GM21737 (cell line): ENCODE results near the gene BAHCC1.

ENCODE experiments used
- ATAC-seq: cut with Tn5 transposase; IDR thresholded peaks from one replicate; pipeline ENCODE4 v1.9.1; 2021; ENCODE audit warnings: mild to moderate bottlenecking, moderate library complexity; ENCODE audit not compliant: unreplicated experiment

The BAHCC1 gene

DNA sequence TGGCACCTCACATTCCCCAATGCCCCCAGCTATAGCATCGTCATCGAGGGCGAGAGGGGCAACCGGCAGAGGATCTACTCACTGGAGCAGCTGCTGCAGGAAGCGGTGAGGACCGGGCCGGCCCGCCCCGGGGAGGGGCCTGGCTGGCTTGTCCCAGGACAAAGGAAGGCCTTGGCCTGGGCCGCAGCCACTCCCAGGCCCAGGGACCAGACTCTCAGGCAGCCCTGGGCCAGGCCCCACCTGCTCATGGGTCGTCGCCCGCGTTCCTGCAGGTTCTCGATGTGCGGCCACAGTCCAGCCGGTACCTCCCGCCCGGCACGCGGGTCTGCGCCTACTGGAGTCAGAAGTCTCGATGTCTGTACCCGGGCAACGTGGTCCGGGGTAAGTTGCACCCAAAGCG, 64.0 kb downstream of the BAHCC1 start:
- no peak for ATAC-seq

DNA sequence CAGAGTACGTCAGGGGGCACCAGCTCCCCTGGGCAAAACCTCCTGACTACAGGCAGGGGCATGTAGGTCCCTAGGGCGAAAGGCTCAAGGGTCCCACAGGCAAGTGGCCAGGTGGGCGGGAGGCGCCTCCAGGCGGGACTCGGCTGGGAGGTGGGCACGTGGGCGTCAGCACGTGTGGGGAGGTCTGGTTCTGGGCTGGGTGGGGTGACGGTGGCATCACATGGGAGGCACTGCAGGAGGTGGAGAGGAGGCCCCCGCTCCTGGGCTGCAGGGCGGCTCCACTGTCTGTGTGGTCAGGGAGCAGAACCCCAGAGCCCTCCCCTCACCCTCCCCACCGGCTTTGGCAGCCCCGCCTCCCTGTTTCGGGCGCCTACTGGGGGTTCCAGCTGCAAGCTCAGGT, 64.6 kb downstream of the BAHCC1 start:
- no peak for ATAC-seq

DNA sequence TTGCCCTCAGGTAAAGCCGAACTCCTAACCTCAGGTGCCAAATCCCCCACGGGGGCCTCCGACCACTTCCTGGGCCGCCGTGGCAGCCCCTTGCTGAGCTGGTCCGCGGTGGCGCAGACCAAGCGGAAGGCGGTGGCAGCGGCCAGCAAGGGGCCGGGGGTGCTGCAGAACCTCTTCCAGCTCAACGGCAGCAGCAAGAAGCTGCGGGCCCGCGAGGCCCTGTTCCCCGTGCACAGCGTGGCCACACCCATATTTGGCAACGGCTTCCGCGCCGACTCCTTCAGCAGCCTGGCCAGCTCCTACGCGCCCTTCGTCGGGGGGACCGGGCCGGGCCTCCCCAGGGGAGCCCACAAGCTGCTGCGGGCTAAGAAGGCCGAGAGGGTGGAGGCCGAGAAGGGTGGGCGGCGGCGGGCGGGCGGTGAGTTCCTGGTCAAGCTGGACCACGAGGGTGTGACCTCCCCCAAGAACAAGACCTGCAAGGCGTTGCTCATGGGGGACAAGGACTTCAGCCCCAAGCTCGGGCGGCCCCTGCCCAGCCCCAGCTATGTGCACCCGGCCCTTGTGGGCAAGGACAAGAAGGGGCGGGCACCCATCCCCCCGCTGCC, 65.7 kb downstream of the BAHCC1 start:
- no peak for ATAC-seq

DNA sequence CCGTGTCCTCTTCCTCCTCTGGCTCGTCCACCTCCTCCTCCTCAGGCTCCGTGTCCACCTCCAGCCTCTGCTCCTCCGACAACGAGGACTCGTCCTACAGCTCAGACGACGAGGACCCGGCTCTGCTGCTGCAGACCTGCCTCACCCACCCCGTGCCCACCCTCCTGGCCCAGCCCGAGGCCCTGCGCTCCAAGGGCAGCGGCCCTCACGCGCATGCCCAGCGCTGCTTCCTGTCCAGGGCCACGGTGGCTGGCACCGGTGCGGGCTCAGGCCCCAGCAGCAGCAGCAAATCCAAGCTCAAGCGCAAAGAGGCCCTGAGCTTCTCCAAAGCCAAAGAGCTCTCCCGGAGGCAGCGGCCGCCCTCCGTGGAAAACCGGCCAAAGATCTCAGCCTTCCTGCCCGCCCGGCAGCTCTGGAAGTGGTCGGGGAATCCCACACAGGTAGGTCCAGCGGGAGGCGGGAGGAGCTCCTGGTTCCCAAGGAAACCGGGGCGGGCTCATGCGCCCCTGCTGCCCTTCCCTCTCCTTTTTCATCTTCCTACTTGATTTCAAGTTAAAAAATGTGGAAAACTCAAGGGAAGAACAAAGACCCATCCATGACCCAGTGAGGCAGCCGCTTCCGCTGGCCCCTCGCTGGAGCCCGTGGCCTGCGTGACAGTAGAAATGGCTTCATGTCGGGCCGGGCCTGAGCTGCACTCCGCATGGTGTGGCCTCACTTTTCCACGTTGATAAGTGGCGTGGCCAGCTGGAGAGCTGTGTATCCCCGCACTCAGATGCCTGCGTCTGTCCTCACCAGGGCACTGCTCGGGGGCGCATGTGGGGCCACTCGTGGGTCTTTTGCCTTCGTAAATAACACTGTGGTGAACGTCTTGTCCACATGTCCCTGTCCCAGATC, 66.6 kb downstream of the BAHCC1 start:
- ATAC-seq = no peak

DNA sequence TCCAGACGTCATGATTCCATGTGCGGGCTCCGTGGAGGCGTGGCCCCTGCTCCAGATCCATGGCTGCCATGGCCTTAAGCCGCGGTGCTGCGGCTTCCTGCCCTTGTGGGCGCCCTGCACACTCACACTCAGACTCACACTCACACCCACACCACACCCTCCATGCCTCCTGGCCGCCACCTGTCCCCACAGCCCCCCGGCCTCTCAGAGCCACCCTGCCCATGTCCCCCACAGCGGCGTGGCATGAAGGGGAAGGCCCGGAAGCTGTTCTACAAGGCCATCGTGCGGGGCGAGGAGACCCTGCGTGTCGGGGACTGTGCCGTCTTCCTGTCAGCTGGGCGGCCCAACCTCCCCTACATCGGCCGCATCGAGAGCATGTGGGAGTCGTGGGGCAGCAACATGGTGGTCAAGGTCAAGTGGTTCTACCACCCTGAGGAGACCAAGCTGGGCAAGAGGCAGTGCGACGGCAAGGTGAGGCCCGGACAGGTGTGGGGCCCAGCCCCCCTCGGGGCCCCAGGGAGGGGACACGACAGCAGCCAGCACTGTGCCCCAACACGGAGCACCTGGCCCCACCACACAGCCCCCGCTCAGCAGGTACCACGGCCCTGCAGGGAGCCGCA, 67.4 kb downstream of the BAHCC1 start:
- no peak for ATAC-seq

DNA sequence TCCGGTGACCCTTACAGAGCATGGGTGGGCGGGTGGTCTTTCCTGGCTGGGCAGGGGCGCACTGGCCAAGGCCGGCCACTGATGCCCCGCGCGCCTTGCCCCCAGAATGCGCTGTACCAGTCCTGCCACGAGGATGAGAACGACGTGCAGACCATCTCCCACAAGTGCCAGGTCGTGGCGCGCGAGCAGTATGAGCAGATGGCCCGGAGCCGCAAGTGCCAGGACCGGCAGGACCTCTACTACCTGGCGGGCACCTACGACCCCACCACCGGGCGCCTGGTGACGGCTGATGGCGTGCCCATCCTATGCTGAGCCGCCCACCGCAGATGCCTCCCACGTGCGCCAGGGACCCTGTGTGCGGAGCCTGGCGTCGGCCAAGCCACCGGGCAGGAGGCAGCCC, 68.2 kb downstream of the BAHCC1 start:
- ATAC-seq = no peak

DNA sequence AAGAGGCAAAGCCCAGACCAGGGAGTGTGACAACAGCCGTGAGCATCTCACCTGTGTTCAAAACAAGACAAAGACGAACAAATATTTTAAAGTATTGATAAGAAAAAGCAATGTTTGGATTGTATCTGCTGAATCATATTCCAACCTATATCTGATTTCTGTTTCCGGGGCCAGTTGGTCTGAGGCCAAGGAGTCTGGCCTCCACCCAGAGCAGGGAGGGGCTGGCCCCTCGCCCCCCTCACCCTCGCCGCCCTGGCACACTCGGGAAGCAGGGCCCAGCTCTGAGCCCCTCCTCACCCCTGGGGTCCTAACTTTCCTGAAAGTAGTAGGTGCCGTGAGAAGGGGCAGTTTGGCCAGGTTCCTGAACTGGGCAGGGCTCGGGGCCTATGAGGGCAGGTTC, 69.3 kb downstream of the BAHCC1 start:
- ATAC-seq = no peak

DNA sequence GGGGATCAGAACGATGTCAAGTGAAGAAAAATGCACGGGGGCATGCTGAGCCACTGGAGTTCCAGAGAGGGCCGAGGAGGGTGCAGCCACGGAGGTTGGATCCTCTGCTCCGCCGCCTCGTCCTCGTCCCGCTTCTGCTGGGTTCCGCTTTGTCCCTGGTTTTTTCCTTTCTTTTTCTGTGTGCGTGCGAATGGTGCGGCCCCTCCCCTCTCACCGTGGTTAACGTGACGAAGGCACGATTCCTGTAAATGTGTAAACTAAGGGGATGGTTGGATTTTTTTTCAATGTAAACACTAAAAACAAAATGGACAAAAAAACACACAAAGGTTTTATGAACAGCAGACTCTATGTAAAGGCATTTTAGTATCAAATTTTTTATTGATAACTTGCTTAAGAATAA, 70.7 kb downstream of the BAHCC1 start:
- ATAC-seq = no peak

DNA sequence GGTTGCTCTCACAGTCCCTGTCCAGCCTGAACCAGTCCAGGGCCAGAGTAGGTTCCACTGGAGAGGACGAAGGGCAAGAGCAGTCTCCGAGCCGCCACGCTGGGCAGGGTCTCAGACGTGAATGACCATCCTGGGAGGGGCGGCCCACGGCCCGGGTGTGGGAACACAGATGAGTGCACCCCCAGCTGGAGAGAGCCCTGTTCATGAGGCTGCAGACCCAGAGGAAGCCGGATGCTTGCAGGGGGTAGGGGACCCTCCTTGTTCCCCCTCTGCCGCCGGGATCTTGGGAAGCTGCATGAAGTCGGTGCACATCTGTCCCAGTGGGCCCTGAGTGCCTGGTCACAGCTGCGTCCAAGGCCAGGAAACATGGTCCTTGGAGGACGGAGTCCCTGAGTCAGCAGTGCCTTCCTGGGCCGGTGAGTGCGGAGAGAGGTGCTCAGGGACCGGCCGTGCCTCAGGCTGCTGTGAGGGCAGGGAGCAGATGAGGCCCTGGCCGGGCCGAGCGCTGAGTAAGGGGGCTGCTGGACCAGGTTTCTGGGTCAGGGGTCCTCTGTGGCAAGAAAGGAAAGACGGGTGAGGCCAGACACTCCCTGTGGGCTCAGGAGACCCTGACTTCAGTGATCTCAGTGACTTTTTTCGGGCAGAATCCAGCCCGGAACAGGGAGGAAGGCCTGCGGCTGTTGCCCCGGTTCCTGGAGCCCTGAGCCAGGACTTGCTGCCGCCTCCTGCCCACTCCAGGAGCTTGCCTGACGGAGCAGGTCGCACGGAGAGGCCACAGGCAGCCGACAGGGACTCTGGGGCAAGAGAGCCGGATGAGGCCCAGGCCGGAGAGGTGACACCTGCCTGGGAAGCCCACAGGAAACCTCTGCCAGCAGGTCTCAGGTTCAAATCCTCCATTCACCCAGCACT, 71.6 kb downstream of the BAHCC1 start:
- ATAC-seq = no peak

DNA sequence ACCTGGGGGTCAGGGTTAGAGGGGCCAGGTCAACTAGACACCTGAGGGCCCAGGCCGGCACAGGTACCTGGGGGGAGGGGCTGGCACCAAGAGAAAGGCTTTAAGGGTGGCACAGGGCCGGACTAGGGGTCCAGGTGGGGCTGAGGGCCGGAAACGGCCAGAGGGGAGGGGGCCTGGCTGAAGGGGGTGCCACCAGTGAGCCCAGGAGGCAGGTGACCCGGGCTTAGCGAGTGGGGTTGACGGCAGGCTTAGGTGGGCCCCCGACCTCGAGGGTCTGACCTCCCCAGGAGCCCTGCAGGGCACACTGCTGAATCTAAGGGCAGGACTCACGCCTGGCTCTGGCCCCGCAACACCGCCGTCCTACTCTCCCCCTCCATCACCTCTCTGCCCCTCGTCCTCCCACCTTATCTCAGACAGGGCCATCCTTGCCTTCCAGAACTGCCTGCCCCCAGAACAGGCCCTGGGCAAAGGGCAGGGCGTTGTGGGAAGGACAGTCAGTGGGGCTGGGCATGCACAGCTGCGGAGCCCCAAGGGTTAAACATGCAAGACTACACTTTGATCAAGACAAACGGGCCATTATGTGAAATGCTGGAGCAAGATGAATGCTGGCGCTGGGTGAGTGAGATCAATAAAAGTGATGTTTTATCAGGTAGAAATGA, 73.0 kb downstream of the BAHCC1 start:
- no peak for ATAC-seq

DNA sequence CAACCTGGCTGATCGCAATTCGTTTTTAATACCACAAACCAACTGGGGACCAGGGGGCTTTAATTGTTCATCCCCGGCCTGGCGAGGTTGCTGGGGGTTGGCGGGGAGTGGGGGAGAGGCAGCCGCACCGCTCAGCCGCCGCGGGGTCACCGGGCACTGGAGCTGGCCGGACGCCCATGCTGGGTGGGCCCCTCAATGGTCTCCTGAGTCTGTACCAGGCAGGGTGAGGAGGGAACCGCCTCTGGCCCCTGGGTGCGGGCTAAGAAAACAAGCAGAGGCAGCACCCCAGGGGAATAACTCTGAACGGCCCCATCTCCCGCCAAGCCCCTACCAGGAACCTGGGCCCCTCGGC, 73.5 kb downstream of the BAHCC1 start:
- no peak for ATAC-seq

DNA sequence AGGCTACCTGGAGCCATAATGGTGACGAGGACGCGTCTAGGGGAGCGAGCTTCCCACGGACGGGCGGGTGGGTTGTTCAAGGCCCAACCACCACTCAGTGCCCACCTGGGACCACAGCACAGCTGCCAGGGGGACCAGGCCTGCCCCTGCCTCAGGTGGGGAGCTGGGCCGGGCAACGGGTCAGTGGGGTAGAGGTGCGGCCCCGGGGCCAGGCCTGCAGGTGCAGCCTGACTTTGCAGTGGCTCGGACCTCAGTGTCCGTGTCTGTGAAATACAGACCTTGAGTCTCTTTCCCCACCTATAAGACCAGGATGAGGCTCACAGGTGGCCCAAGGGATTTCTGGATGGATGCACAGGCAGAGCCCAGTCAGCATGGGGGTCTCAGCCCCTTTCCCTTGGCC, 74.0 kb downstream of the BAHCC1 start:
- no peak for ATAC-seq

DNA sequence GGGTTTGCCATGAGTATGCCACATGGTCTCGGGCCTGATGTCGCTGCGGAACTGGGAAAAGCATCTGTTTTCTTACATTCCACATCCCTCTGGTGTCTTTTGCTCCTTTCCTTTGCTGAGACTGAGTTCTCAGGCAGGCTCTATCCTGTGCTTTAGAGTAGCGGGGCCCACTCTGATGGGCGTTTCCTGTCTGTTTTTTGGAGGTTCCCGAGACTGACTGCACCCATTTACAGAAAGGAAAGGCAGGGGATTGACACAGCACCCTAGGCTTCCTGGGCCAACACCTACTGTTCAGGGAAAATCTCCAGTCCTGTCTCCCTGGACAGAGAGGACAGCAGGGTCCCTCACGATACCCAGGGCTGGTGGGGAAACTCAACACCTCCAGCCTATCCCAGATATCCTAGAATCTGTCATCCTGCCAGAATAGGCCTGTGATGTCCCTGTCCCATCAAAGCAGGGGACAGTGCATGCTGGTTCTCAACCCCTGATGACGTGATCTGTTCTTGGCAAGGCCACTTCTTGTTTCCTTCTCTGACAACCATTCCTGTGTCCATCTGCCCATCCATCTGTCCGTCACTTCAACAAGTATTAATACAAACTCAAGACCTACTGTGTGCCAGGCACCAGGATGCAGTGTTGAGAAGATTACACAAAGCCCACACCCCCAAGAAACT, 75.2 kb downstream of the BAHCC1 start:
- no peak for ATAC-seq

DNA sequence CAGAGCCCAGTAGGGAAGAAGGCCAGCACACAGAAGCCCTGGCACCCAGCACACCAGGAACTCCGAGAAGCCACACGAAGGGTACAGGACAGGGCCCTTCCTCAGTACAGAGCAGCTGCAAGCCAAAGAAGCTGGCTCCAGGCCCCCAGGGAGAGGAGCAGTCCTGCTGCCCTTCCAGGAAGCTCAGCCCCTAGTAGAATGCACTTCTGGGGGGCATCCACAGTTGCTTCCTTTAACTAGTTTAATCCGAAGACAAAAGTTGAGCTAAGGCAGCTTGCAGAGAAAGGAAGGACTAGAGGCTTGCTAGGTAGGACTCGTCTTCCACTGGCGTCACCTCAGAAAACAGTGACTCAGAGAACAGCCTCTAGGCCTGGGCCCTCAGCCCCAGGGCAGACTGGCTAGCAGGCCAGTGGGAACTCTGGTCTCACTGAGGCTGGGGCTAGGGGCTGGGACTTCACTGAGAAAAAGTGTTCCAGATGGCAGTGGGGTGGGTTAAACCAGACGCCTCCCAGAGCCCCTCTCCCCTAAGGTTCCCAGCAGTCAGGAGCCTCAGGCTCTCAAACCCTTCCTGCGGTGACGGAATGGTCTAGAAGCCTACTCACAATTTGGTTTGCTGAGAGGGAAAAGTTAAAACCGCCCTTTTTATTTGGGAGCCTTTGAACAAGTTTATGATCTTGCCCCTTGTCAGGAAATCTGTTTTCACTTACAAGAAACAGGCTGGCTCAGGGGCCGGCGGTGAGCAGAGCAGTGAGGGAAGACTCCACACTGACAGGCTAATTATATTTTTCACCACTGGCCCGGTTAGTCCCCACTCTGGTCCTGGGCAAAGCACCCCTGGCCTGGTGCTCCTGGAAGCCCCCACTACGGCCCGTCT, 75.9 kb downstream of the BAHCC1 start:
- no peak for ATAC-seq

DNA sequence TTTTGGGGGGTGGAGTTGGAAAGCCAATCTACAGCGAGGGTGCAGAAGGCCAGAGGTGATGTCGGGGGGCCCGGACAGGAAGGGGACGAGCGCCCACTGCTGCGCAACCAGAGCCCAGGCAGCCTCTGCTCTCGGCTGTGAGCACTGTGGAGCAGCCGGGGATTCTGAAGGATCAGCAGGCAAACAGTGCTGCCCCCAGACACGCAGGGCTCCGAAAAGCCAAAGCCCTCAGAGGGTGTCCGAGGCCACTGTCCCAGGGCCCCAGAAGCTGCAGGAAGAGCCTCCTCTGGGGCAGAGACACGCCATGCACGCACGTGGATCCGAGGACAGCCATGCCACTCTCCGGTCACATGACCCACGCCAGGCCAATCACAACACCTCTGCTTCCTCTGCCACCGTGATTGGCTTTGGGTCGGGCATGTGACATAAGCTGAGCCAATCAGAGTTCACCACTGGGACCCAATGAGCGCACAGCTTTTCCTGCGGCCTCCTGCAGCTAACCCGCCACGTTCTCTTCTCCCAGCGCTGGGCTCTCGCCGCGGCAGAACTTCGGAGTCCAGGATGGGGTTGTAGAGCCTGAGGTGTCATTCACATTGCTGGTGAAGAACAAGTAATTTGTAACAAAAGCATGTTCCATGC, 76.7 kb downstream of the BAHCC1 start:
- no peak for ATAC-seq

DNA sequence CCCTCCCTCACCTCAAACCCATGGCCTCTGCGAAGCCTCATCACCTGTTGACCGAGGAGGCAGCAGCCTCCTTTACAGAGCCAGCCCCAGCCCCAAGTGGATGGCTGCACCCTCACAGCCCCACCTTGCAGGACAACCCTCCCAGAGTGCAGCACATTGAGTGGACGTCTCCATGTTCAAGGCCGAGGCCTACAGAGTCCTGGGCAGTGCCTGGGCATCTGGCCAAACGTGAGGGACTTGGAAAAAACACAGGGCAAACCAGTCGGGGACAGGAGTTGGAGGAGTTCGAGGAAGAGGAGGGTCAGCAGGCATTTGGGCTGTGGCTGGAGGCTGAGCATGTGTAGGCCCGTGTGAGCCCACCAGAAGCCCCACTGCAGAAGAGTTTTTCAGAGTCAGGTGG, 77.8 kb downstream of the BAHCC1 start:
- no peak for ATAC-seq

DNA sequence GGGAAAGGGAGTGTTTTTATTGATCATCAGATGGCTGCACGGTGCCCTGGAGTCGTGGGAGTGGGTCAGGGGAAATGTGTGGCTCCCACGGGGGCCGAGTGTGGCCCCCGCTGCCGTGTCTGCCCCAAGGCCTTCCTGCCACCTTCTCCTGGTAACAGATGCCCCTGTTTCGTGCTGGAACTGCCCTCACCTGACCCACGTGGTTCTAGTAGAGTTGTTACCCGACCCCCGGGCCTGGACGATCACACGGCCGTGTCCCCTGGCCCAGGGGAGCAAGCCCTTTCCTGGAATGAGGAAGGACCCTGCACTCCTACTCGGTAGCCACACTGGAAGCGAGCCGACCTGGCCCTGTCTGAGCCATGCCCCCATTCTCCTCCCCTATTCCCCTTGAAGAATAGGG, 79.7 kb downstream of the BAHCC1 start:
- no peak for ATAC-seq

DNA sequence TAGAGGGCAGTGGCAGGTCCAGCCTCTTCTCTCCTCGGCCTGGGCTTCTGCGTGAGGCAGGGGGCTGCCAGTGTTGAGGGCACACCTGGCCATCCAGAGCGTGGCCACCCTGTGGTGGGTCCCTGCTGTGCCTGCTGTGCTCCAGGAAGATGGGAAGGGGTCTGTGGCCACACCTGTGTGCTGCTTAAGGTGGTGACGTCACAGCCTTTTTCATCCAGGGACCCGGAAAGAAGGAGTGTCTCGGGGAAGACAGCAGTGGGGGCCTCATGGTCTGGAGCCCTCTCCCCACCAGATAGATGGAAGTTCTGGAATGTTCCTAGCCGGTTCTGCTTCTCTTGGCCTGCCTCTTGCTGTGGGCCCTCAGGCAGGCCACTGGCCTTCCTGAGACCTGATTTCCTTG, 80.8 kb downstream of the BAHCC1 start:
- ATAC-seq = no peak

DNA sequence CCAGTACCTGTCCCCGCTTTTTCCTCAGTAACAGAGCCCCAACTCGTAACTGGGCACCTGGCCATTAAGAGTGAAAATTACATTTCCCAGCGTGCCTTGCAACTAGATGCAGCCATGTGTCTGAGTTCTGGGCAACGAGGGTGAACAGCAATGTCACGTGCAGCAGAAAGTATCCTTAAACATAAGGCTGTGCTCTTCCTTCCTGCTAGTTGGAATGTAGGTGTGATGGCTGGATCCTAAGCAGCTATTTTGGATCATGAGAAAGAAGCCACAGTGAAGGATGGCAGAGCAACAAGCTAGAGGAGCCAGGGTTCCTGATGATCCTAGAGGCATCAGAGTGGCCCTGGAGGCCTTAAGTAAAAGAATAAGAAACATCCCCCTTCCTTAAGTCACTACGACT, 81.4 kb downstream of the BAHCC1 start:
- no peak for ATAC-seq
